ENCODE data around the gene CHMP2B. TPM values are rescaled to one million over a fixed set of nuclear protein-coding genes. Genes with fewer than 3 reads are reported as not detected.

The CHMP2B gene
- total RNA-seq, 4 donors from 2014 or later, result 30.7 to 46.9 (median 33.6) TPM

DNA sequence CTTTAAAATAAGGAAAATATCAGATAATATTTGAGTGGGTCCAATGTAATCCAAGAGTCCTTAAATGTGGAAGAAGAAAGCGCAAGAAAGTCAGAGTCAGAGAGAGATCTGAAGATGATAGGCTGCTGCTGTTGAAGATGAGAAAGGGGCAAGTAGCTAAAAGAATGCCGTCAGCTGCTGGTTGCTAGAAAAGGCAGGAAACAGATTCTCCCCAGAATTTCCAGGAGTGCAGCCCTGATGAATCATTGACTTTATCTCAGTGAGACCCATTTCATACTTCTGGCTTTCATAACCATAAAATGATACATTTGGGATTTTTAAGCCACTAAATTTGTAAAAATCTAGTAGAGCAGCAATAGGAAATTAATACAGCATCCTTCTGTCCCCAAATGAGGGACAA, 7.5 kb upstream of the CHMP2B start:
- ATAC-seq, result no peak
- Histone ChIP-seq H3K36me3 (no peaks in the 10 kb centered on the region), H3K9me3 (no peaks in the 10 kb centered on the region), H3K27ac (no peak overlapping the region), H3K4me1 (no peaks in the 10 kb centered on the region), H3K27me3 (no peaks in the 10 kb centered on the region), H3K4me3 (no peak overlapping the region)
- in situ Hi-C loops (cut with MboI; ENCODE audit: low sequenced_read_pairs in 4 of 4), result no loop called here
- intact Hi-C loops (cut with DNase I; ENCODE audit: low total_unique reads), result loop anchor here (10.0 kb wide), 1 partner anchor 925 kb away; the partner anchor contains the start of gene C3orf38
- TF ChIP-seq, protein P1, sequence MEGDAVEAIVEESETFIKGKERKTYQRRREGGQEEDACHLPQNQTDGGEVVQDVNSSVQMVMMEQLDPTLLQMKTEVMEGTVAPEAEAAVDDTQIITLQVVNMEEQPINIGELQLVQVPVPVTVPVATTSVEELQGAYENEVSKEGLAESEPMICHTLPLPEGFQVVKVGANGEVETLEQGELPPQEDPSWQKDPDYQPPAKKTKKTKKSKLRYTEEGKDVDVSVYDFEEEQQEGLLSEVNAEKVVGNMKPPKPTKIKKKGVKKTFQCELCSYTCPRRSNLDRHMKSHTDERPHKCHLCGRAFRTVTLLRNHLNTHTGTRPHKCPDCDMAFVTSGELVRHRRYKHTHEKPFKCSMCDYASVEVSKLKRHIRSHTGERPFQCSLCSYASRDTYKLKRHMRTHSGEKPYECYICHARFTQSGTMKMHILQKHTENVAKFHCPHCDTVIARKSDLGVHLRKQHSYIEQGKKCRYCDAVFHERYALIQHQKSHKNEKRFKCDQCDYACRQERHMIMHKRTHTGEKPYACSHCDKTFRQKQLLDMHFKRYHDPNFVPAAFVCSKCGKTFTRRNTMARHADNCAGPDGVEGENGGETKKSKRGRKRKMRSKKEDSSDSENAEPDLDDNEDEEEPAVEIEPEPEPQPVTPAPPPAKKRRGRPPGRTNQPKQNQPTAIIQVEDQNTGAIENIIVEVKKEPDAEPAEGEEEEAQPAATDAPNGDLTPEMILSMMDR (IDR thresholded peaks at IDR 0.05 in 4 of 5, conservative IDR thresholded peaks at IDR 0.05 in 1 of 5), result no peak
- TF ChIP-seq POLR2A (IDR thresholded peaks at IDR 0.05), result no peak
- no peak for DNase-seq

DNA sequence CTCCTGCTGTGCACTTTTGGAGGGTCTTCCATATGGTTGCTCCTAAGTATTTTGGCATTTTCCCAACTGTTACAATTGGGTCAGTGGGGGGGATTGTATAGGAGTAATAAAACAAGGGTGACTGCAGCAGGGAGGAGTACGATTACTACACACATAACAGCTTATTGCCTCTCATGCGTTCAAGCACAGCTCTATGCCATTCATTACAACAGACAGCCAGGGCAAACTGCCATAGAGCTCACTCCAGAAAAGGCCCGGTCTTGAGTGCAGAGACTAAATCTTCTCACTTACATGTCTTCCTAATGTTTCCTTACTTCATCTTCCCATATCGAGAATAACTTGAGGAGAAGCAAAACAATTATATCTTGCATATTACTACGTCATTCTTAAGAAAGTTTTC, 1.4 kb upstream of the CHMP2B start:
- peaks cover 26 to 32% of the 10 kb centered on the region in 2 donors for H3K4me1 ChIP-seq
- intact Hi-C loops (cut with DNase I; ENCODE audit: low total_unique reads), result loop anchor here (5.0 to 10.0 kb wide), 2 partner anchors 832 to 919 kb away; partner anchors contain the start of genes C3orf38, CGGBP1 and ZNF654
- peak; percentile 10 to 17 for DNase-seq
- H3K9me3 ChIP-seq, result no peaks in the 10 kb centered on the region
- TF ChIP-seq, protein P1 (IDR thresholded peaks at IDR 0.05 in 4 of 5, conservative IDR thresholded peaks at IDR 0.05 in 1 of 5), result no peak
- TF ChIP-seq POLR2A (IDR thresholded peaks at IDR 0.05), result no peak
- H3K4me3 ChIP-seq, result peak overlapping the region in 1 of 4 donors; percentile 88
- in situ Hi-C loops (cut with MboI; ENCODE audit: low sequenced_read_pairs in 4 of 4), result no loop called here
- H3K36me3 ChIP-seq, result no peaks in the 10 kb centered on the region
- H3K27ac ChIP-seq, result peak overlapping the region in 3 of 4 donors; percentile 27 to 100 (median 97)
- H3K27me3 ChIP-seq, result no peaks in the 10 kb centered on the region
- ATAC-seq, result peak in 1 of 2 donors; percentile 17

DNA sequence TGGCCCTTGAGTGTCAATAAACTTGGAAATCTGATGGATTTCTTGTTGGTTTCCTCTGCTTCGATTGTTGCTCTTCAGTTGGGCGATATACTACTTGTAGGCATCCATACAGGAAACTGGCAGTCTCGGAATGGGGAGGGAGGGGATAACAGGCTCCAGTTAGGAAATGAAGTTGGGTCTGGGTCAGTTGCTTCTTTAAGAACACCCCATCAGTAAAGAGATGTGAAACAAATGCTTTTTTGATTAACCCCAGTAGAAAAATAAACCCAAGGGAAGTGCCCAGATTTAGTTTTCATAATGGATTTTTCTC, 681 bp downstream of the CHMP2B start:
- in situ Hi-C loops (cut with MboI; ENCODE audit: low sequenced_read_pairs in 4 of 4), result no loop called here
- Histone ChIP-seq H3K27ac (peak overlapping the region; percentile 94 to 100 (median 98)), H3K4me3 (peak overlapping the region; percentile 79 to 100 (median 90)), H3K27me3 (no peaks in the 10 kb centered on the region), H3K36me3 (no peaks in the 10 kb centered on the region), H3K9me3 (no peaks in the 10 kb centered on the region), H3K4me1 (peaks cover 30 to 32% of the 10 kb centered on the region in 2 donors)
- ATAC-seq, result peak in 1 of 2 donors; percentile 5
- intact Hi-C loops (cut with DNase I; ENCODE audit: low total_unique reads), result loop anchor here (5.0 to 10.0 kb wide), 2 partner anchors 830 to 917 kb away; partner anchors contain the start of genes C3orf38, CGGBP1 and ZNF654
- DNase-seq, result no peak
- TF ChIP-seq, protein P1 (IDR thresholded peaks at IDR 0.05 in 4 of 5, conservative IDR thresholded peaks at IDR 0.05 in 1 of 5), result no peak
- TF ChIP-seq POLR2A (IDR thresholded peaks at IDR 0.05), result no peak

DNA sequence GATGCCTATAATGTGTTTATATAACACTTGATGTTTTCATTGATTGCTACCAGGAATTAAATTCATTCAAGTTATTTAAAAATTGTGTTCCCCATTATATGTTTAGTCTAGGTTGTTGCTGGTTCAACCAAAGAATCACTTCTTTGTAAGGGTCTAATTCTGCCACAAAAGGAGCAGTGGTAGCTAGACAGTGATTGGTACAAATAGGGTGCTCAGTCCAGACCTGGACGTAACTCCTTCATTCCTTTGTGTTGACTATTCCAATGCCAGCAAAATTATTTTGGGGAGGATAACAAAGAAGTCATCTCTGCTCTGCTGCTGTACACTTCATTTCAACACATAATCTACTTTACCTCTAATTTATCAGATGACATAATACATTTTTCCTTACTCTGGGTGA, 1.2 kb downstream of the CHMP2B start:
- peaks cover 30 to 37% of the 10 kb centered on the region in 2 donors for H3K4me1 ChIP-seq
- TF ChIP-seq, protein P1 (IDR thresholded peaks at IDR 0.05 in 4 of 5, conservative IDR thresholded peaks at IDR 0.05 in 1 of 5), result no peak
- TF ChIP-seq POLR2A (IDR thresholded peaks at IDR 0.05), result no peak
- intact Hi-C loops (cut with DNase I; ENCODE audit: low total_unique reads), result loop anchor here (5.0 to 10.0 kb wide), 2 partner anchors 829 to 916 kb away; partner anchors contain the start of genes C3orf38, CGGBP1 and ZNF654

More for the DNA sequence above, 1.2 kb downstream of the CHMP2B start:
- ATAC-seq, result no peak
- peak overlapping the region in 3 of 4 donors; percentile 97 to 100 (median 98) for H3K27ac ChIP-seq
- H3K4me3 ChIP-seq, result peak overlapping the region; percentile 79 to 100 (median 90)
- in situ Hi-C loops (cut with MboI; ENCODE audit: low sequenced_read_pairs in 4 of 4), result no loop called here
- DNase-seq, result no peak
- no peaks in the 10 kb centered on the region for H3K9me3 ChIP-seq
- H3K27me3 ChIP-seq, result no peaks in the 10 kb centered on the region
- H3K36me3 ChIP-seq, result no peaks in the 10 kb centered on the region
